K562 (cell line): Measurements from ENCODE around the gene BORCS5. TPM values are rescaled to one million over a fixed set of nuclear protein-coding genes. Genes with fewer than 3 reads are reported as not detected.

Experiments
- CREB1 ChIP-seq, 2 experiments: sonication (generic) in 1 of 2; formaldehyde crosslinking in 1 of 2; IDR thresholded peaks; 2 replicates each; pipeline versions ENCODE4 v1.6.1 to v1.8.0; 2012 to 2022; ENCODE audit warnings: inconsistent platforms in 1 of 2, mild to moderate bottlenecking in 1 of 2, missing genetic modification reagents in 1 of 2, moderate library complexity in 1 of 2
- CXXC5 ChIP-seq: fragments of 250-450 bp; sonication (Bioruptor Pico); IDR thresholded peaks from 2 replicates; pipeline ENCODE4 v1.8.0; 2022; ENCODE audit warnings: inconsistent platforms, mild to moderate bottlenecking, moderate library complexity
- HINFP ChIP-seq: fragments of 450-650 bp; conservative IDR thresholded peaks from 2 replicates; pipeline ENCODE4 v1.6.1; 2016; ENCODE audit warnings: missing genetic modification characterization, low read depth, mild to moderate bottlenecking, control low read depth, missing compliant biosample characterization
- HOMEZ ChIP-seq: fragments of 250-450 bp; sonication (Bioruptor Pico); IDR thresholded peaks from 2 replicates; pipeline ENCODE4 v1.4.0; 2020; ENCODE audit warnings: mild to moderate bottlenecking, moderate library complexity
- IRF1 ChIP-seq: sonication (generic); formaldehyde crosslinking; IDR thresholded peaks from 2 replicates; pipeline ENCODE4 v1.8.0; 2022; ENCODE audit warnings: missing genetic modification reagents, mild to moderate bottlenecking, borderline replicate concordance
- MLLT1 ChIP-seq, 2 experiments: fragments of 450-650 bp; IDR thresholded peaks; 2 replicates each; pipeline ENCODE4 v1.6.1; 2016
- NR2C1 ChIP-seq, 2 experiments: fragments of 450-650 bp; IDR thresholded peaks; 2 replicates each; pipeline ENCODE4 v1.6.1; 2017; ENCODE audit warnings: mild to moderate bottlenecking in 2 of 2, antibody characterized with exemption in 1 of 2, inconsistent platforms in 1 of 2, missing compliant biosample characterization in 1 of 2, missing genetic modification characterization in 1 of 2
- NRF1 ChIP-seq, 2 experiments: fragments of 450-650 bp; IDR thresholded peaks in 1 of 2; conservative IDR thresholded peaks in 1 of 2; 2 replicates each; pipeline ENCODE4 v1.6.1; 2014; ENCODE audit warnings: mild to moderate bottlenecking in 2 of 2
- POLR2AphosphoS5 ChIP-seq: IDR thresholded peaks from 2 replicates; pipeline ENCODE4 v1.6.1; 2011; ENCODE audit warnings: mild to moderate bottlenecking, low read depth, low read length, moderate library complexity; ENCODE audit not compliant: control insufficient read depth, insufficient read depth
- RREB1 ChIP-seq: fragments of 250-450 bp; sonication (Bioruptor Pico); IDR thresholded peaks from 2 replicates; pipeline ENCODE4 v1.4.0; 2020
- ZNF77 ChIP-seq: fragments of 250-450 bp; sonication (Bioruptor Pico); IDR thresholded peaks from 2 replicates; pipeline ENCODE4 v1.5.0; 2020
- polyA plus RNA-seq, 8 experiments: library from polyadenylated mRNA; depleted of rRNA in 4 of 8; stranded (reverse) in 5 of 8; unstranded in 3 of 8; fragments of >200 nt; fragmentation: Nextera tagmentation in 2 of 8; fragmentation: Illumina TruSeq in 1 of 8; extraction: Ambion mirVana in 2 of 8; extraction: Trizol in 1 of 8; gene quantifications; 2 replicates each; pipeline versions ENCODE4 v1.2.1 to v1.2.3, GENCODE V29; 2011 to 2014; ENCODE audit warnings: inconsistent platforms in 1 of 8, missing spikeins in 1 of 8
- total RNA-seq, 7 experiments: library from RNA; depleted of rRNA in 6 of 7; stranded (reverse); fragments of >200 nt in 6 of 7; fragmentation: Illumina TruSeq in 2 of 7; extraction: Trizol in 2 of 7; gene quantifications; 2 replicates each; pipeline versions ENCODE4 v1.2.1 to v1.2.3, GENCODE V29; 2011 to 2021; ENCODE audit warnings: low replicate concordance in 1 of 7

The BORCS5 gene
- total and polyA plus RNA-seq, 9 of the 15 experiments (the other 6 are each of a cell fraction or from before 2014, with no cell fraction given) = 0.31 to 12.4 (median 6.6) TPM

GRCh38 chr12:12349711-12350665 is 6.9 kb upstream of the BORCS5 start, which contains the start of gene MANSC1 (continued):
- TF ChIP-seq NR2C1 (IDR thresholded peaks at IDR 0.05) (peak; percentile 79), NR2C1 (tag; IDR thresholded peaks at IDR 0.05) (peak; percentile 74), ZNF77 (no peak), HOMEZ (CRISPR knock-in tag) (no peak), IRF1 (CRISPR knock-in tag) (no peak), NRF1 (conservative IDR thresholded peaks at IDR 0.05 in 1 of 2, IDR thresholded peaks at IDR 0.05 in 1 of 2) (peak in 1 of 2 experiments; percentile 8; a peak in 3 of 4 replicates), POLR2AphosphoS5 (no peak), RREB1 (CRISPR knock-in tag) (no peak), HINFP (no peak), MLLT1 (IDR thresholded peaks at IDR 0.05) (0 out of 4 replicates have a peak, but pooled peaks of 1 of the 2 experiments have one; percentile 49), CXXC5 (peak; percentile 72), CREB1 (IDR thresholded peaks at IDR 0.05) (no peak), CREB1 (CRISPR knock-in tag; IDR thresholded peaks at IDR 0.05) (no peak)
